HS-5 (cell line): ENCODE results near the gene CASTOR1.

Source experiments
- DNase-seq: peaks from one replicate; pipeline ENCODE4 v3.0.0-alpha.2; 2012; ENCODE audit warnings: low read depth

CASTOR1 gene

DNA sequence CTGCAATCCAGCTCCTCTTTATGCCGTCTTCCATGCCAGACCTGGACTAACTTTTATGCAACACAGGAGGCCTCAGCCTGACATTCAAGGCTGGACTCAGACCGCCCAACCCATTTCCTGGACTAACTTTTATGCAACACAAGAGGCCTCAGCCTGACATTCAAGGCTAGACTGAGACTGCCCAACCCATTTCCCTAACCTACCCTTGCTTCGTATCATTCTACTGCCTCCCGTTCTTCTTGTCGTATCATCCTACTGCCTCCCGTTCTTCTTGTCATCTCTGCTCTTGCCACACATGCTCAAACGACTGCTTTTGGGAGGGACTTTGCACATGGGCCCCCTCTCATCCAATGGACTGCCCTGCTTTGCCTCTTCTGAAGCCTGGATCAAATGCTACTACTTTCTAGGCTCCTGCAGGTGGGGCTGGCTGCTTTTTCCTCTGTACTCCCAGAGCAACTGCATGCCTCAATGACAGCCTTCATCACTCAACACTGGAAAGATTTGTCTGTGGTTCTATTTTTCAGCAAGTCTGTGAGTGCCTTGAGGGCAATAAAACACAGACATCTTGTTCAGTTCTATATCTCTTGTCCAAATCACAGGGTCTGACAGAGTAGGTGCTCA is 29.6 kb upstream of the CASTOR1 start:
- DNase-seq: no peak

DNA sequence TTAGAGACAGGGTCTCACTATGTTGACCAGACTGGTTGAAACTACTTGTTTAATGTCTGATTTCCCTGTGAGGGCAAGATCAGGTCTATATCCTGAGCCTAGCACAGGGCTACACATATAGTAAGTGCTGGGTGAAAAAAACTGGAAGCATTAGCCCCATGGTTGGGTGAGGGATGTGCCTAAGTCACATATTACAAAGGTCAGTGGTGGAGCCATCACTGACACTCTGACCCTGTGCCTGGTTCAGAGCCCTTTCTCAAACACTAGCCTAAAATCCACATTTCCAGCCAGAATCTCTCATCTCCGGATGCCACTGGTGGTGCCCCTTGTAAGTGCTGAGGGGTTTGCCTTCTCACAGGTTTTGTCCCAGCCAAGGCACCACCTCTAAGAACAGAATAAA is 28.5 kb upstream of the CASTOR1 start:
- DNase-seq: no peak

DNA sequence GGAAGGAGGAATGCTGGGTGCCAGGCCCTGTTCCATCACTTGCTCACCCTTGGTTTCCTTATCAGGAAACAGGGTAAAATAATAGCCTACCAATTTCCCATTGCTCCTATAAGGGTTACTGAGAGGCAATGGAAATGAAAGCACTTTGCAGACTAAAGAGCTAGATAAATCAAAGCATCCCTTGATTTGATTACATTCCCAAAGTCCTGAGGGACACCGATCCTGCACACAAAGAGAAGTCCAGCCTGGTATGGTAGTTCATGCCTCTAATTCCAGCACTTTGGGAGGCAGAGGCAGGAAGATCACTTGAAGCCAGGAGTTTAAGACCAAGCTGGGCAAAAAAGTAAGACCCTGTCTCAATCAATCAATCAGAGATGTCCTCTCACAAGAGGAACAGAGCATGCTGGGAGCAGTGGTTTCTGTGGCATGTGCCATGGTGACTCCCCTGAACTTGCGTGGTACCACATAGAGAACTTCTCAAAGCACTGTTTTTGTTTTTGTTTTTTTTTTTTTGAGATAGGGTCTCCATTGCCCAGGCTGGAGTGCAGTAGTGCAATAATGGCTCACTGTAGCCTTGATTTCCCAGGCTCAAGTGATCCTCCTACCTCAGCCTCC is 26.8 kb upstream of the CASTOR1 start:
- no peak for DNase-seq

DNA sequence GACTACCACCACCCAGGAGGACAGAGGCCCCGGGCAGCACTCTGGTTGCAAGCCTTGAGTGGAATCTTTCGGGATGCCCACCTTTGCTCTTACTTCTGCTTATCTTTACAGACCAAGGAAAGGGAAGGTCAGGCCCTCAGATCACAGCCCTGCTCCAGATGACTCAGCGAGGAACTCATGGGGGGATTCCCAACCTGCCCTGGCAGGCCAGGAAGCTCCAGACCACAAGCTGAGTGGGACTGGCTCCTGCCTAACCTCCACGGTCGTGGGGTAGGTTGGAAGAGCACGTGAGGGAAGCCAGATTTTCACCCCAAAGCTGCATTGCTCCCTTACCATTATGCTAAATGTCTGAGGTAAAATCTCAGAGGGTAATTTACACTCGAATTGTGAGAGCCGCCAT is 25.6 kb upstream of the CASTOR1 start:
- DNase-seq: no peak

DNA sequence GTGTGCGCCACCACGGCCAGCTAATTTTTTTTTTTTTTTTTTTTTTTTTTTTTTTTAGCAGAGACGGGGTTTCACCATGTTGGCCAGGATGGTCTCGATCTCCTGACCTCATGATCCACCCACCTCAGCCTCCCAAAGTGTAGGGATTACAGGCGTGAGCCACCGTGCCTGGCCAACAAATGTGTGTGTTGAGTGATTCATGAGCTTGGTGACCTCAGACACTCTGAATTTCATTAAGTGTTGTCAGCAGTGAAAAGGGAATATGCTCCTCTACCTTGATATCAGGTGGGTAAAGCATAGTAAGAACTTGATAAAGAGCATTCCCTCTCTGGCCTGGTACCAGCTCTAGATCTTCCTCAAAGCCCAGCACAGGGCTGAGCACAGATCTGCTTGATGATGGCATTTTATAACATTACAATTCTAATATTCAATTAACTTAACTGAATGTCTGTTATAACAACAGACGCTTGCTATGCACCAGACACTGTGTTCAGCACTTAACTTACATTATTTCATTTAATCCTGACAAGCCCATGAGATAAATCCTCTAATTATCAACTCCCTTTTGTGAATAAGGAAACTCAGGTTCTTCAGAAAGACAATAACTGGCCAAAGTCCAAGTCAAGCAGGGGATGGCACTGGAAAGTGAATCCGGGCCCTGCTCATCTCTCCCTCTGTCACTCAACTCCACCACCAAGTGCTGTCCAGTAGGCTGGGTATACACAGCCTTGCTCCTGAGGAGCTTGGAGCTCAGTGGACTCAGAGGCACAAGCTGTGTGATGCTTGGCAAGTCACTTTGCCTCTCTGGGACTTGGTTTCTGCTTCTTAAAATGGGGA is 24.4 kb upstream of the CASTOR1 start:
- no peak for DNase-seq

DNA sequence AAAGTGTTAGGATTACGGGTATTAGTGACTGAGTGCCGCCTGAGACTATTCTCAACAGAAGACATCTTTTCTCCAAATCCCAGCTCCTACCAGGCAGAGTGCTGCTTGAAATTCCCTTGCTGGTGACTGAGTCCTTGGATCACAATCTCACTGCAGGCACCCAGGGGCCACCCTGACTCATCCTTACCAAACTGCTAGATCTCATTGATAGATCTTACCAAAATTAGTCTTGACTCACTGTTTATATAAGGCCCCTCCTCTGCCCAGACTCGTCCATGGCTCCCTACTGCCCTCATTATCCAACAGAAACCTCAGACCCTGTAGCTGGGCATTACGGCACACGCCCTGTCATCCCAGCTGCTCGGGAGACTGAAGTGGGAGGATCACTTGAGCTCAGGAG is 22.7 kb upstream of the CASTOR1 start:
- peak; percentile 62 for DNase-seq

DNA sequence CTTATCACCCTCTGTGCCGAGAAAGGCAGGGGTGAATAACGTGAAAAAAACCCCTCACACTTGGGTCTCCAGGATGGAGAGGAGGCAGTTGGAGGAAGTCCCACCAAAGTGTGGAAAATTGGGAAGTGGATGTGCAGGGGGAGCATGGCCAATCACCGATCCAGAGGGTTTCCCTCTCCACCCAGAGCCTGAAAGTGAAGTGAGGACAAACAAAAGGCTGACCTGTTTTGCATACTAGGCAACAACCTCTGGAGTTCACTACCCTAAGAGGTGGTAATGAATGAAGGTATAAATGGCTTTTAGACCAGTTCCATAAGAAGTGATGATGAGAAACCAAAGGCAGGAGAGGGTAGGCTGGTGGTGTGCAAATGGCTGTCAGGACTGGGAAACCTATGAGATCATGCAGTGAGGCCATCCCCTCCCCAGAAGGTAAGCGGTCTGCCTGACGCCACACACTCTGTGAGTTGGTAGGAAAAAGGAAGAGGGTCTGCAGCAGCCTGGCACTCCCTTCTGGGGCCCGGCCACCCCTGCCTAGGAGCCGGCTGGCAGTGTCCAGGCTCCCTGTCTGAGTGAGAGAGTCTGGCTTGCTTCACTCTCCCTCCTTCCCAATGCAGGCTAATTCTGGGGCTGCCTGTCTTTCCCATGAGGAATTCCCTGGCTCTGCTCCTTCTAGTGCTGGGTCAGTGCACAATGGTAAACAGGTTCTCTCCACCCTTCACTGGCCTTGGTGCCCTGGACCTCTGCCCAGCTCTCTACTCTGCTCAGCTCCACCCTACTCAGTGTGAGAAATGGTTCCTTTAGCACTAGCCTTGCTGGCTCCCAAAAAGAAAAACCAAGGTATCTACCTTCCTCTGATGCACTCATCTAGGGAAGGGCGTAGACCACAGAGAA is 21.8 kb upstream of the CASTOR1 start:
- DNase-seq: no peak

DNA sequence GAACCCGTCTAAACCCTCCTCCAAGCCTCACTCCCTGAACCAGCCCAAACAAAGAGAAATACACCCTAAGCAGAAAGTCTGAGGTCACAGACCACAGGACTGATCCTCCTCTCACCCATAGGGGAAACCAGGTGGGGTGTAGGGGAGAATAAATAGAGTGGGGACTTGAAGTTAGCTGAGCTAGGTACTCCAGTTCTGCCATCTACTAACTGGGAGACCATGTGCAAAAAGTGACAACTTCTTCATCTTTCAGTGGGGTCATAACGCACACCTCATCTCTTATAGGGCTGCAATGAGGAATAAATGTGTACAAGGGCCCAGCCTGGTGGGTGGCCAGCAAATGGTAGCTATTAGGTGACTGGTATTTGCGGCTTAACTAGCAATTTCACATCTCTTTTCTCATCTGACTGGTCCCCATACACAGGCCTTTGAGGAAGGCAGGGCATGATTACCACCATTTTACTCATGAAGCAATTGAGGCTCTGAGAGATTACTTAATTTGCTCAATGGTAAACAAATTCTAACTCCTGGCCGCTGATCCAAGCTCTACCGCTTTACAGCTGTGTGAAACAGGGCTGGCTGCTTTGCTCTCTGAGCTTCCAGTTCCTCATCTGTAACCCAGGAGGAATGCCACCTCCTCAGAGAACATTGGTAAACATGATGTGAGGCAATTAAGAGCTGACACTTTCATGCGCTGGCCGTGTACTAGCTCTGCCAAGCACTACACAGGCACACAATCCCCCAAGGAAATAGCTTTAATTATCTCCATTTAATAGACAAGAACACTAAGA is 20.8 kb upstream of the CASTOR1 start:
- DNase-seq: no peak

DNA sequence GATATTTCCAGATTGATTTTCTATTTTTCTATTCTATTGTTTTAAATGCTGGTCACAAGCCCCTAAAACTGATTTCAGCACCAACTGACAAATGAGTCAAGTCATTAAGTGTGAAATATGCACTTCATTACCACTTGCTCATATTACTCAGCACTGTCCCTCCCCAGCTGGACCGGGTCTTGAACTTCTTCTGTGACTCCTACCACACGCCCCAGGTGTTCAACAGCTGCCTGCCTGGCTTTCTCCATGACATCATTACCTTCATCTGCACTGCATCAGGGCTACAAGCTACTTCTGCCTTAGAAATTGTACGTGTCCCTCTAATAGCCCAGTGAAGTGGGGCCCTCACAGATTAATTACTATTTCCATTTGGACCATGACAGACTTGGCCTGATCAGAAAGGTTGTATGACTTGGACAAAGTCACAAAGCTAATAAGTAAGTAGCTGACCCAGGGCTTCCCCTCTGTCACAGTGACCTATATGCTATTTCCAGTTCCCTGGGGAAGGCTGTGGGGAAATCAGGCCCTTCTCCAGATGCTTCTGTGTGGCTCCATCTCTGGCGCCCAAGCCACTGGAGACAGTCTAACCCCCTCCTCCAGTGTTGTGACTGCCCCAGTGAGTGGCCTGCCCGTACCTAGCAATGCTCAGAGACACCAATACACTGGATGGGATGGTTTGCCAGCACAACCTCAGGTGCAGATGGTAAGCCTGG is 19.4 kb upstream of the CASTOR1 start:
- no peak for DNase-seq

DNA sequence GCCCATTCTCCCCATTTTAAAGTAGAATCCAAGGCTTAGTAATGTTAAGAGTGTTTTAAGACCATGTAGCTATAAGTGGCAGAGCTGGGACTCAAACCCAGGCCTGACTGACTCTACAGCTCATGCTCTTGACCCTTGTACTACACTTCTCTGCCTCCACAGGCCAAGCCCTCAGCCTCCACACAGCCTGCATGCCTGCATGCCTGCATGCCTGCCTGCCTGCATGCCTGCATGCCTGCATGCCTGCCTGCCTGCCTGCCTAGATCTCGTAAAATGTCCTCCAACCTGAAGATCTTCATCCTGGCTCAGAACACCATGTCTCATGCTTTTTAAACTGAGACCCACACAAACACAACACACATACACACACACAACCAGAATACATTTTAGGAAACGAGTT is 18.8 kb upstream of the CASTOR1 start:
- no peak for DNase-seq

DNA sequence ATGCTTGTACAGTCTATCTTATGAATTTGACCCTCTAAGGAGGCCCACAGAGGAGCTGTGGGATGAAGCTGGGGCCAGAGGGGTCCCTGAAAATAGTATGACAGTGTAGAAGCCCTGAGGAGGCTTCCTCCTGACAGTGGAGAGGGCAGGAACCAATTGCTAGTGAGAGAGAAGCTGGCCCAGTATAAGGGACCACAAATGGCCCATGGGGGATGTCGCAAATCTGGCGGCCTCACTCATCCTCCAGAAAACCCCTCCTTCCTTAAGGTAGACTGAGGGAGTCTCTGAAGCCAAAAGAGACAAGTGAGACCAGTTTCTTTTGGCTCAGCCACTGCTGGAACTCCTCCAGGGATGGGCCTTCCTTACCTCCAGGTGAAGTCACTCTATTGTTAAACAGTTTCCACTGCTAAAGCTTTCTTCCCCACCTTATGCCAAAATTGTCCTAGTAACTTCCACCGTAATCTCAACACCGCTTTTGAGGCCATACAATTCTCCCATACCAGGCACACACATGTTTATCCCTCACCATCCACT is 17.8 kb upstream of the CASTOR1 start:
- no peak for DNase-seq

DNA sequence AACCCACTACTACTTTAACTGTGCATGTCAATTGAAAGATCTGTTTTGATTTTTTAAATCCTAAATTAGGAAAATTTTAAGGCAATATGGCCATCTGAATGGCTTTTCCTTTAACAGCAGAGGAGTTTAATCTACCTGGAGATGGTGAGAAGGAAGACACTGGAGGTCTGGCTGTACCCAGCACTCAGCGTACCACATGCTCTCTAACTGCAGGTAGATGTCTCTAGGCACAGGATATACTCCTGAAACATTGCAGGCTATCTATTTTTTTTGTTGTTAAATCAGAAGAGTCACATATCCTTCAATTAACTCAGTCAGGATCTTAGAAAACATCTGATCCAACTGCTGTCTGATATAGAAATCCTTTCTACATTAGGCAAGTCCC is 17.3 kb upstream of the CASTOR1 start:
- DNase-seq: no peak

DNA sequence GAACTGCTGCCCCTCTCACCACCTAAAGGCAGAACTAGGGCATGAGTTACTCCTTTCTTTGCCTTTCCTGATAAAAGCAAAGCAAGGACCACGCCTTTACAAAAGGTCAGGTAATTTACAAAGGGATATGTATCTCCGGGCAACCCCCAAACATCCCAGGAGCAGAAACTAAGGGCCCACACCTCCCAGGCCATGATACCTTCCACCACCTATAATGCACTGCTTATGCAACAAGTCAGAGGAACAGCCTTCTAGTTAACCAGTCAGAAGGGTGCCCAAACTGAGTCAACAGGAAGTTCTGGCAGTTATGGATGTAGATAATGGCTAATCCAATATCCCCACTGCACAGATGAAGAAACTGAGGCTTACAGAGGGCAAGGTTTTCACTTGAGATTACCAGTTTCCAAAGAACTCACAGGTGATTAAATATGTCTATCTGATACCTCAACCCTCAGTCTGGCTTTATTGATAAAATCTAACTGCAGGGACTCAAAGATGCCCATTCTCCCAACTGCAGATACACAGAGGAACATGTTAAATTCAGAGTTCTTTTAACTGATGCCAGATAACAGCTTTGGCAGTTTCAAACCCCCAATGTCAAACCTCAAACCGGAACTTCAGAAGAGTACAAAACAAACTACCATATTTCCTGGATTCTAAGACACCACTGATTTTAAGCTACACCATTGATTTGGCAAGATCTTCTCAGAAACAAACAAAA is 16.8 kb upstream of the CASTOR1 start:
- no peak for DNase-seq

DNA sequence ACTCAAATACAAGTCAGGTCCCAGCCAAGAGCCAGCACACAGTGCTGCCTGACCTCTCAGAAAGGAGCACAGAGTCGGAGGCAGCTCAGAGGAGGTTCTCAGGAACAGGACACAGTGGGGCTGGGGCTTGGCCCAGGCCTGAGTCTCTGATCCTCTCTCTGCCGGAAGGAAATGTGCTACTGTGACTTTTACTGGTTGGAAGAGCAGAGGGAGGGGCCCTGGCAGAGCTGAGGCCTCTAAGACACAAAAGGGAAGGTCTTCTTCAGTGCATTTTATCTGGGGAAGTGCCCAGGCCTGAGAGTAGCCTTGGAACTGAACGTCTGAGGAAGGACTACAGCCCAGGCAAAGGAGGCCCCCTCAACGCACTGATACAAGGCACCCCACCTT is 16.2 kb upstream of the CASTOR1 start:
- no peak for DNase-seq

DNA sequence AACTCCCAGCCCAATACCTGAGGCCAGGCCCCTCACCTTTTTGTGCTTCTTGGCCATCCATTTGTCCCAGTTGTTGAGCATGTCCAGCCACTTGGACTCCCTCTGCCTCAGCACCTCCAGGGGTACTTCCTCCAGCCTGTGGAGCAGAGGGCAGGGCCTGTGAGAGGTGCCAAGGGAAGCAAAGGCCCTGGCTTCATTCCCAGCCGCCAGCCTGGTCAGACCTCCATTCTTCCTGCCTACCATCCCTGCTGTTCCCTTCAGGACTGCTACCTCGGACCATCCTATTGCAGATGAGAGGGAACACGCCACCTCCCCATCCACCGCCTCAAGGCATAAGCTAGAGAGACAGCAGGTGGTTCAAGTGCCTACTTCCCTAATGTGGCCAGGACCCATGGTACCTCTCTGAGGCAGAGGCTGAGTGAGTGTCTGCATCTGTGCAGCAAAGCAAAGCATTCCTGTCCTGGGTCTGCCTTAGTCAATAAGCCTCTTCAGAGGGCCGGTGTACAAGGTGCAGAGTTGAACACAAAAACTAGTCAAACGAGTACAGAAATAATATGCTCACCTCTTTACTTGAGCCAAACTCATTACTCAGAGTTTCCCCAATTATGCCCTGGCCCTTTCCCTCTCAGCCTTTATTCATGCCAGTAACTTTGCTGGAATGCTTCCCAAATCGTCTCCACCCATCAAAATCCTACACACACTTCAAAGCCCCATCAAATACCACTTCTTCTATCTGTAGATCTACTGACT is 15.4 kb upstream of the CASTOR1 start:
- no peak for DNase-seq

DNA sequence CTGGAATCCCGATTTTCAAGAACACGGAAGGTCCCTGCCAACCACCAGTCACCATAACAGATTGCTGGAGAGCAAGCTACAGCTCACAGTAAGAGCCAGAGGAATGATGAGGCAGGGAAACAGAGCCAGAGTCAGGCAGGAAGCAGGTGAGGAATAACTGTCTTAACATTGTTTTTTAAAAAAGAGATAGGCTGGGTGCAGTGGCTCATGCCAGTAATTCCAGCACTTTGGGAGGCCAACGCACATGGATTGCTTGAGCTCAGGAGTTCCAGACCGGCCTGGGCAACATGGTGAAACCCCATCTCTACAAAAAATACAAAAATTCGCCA is 13.5 kb upstream of the CASTOR1 start:
- no peak for DNase-seq

DNA sequence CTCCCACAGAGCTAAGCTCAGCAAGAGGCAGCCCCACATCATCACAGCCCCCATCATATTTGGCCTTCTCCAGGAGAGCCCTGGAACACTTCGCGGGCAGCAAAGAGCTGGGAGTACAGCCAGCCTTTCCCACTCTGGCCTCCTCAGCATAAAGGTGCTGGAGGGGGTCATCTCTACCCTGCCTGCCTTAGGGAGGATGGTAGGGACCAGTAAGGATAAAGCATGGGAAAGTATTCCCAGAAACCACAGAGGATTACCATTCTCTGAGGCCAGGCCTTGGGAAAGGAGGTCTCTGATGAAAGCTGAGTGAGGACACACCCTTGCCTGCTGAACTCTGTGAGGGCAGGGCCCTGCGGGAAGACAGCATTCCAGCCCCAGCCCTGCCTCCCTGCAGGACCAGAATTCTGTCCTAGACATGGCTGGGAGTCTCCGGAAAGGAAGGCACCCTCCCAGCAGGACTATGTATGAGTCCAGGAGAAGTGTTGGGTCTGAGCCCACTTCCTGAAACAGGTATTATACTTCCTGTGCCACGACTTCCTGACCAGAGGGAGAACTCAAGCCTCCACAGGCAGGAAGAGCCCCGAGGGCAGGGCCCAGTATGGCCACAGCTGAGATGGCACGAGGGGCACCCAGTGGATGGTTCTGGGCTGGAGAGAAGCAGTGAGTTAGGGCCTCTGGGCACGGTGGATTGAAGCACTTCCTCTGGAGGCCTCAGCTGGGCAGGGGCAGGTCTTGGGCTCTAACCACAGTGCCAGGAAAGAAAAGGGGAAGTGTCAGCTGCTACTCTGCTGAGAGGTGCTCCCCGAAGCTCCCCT is 12.9 kb upstream of the CASTOR1 start:
- no peak for DNase-seq

DNA sequence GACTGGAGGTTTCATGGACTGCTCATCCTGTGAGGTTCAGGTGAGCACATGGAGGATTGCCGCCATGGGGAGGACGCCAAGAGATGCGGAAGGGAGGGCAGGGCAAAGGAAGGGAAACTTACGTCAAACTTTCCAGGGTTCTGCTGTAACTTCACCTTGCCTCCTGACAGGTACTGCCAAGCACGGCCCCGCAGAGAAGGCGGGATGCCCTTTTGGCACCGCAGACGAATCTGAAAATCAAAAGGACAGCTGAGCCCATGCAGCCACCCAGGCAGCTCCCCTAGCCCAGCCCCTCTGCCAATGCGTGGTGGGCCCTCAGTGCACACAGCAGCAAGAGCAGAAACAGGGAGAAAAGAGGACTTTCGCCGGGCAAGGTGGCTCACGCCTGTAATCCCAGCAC is 10.0 kb upstream of the CASTOR1 start:
- DNase-seq: no peak
